Measurements from ENCODE around the gene SH2D7. TPM values are rescaled to one million over a fixed set of nuclear protein-coding genes. Genes with fewer than 3 reads are reported as not detected.

Gene SH2D7
- total RNA-seq, 1 experiment from 2014 or later, result not detected

GRCh38 chr15:78087951-78088772 is 4.2 kb upstream of the SH2D7 start (continued):
- TF ChIP-seq ZNF532 (CRISPR knock-in tag; IDR thresholded peaks at IDR 0.05; ENCODE audit: borderline replicate concordance), result no peak

GRCh38 chr15:78088773-78089080 is 3.6 kb upstream of the SH2D7 start:
- Mint-ChIP-seq H3K27me3 (ENCODE audit: low read depth) (peaks cover 30% of the 10 kb centered on the region), H3K27ac (no peak overlapping the region), H3K9me3 (no peaks in the 10 kb centered on the region), H3K4me3 (no peak overlapping the region), H3K4me1 (no peaks in the 10 kb centered on the region), H3K36me3 (no peaks in the 10 kb centered on the region)
- ChIA-PET CTCF (interaction anchor here (1.4 to 5.0 kb wide), 2 partner anchors 20 to 89 kb away, joined by 4 to 15 read pairs; no protein-coding TSS in a partner anchor), POLR2A (no interaction called here)
- TF ChIP-seq, protein P1, sequence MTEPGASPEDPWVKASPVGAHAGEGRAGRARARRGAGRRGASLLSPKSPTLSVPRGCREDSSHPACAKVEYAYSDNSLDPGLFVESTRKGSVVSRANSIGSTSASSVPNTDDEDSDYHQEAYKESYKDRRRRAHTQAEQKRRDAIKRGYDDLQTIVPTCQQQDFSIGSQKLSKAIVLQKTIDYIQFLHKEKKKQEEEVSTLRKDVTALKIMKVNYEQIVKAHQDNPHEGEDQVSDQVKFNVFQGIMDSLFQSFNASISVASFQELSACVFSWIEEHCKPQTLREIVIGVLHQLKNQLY (CRISPR knock-in tag; IDR thresholded peaks at IDR 0.05), result no peak
- TF ChIP-seq, protein P2, sequence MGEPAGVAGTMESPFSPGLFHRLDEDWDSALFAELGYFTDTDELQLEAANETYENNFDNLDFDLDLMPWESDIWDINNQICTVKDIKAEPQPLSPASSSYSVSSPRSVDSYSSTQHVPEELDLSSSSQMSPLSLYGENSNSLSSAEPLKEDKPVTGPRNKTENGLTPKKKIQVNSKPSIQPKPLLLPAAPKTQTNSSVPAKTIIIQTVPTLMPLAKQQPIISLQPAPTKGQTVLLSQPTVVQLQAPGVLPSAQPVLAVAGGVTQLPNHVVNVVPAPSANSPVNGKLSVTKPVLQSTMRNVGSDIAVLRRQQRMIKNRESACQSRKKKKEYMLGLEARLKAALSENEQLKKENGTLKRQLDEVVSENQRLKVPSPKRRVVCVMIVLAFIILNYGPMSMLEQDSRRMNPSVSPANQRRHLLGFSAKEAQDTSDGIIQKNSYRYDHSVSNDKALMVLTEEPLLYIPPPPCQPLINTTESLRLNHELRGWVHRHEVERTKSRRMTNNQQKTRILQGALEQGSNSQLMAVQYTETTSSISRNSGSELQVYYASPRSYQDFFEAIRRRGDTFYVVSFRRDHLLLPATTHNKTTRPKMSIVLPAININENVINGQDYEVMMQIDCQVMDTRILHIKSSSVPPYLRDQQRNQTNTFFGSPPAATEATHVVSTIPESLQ (CRISPR knock-in tag; IDR thresholded peaks at IDR 0.05), result no peak
- TF ChIP-seq AR (CRISPR knock-in tag; IDR thresholded peaks at IDR 0.05) (no peak), E2F1 (CRISPR knock-in tag; IDR thresholded peaks at IDR 0.05) (no peak), HMGXB4 (CRISPR knock-in tag; IDR thresholded peaks at IDR 0.05) (no peak), STAT6 (CRISPR knock-in tag; conservative IDR thresholded peaks at IDR 0.05; ENCODE audit: low read depth) (no peak), ZNF232 (CRISPR knock-in tag; IDR thresholded peaks at IDR 0.05) (no peak), CBFB (CRISPR knock-in tag; IDR thresholded peaks at IDR 0.05; ENCODE audit: low read depth) (no peak), ZNF263 (CRISPR knock-in tag; IDR thresholded peaks at IDR 0.05; ENCODE audit: low read depth) (no peak), TP53 (CRISPR knock-in tag; IDR thresholded peaks at IDR 0.05) (no peak)
- DNase-seq (ENCODE audit: low spot score) (no peak), ATAC-seq (no peak)
